Activated naive CD4-positive, alpha-beta T cell treated with anti-CD3 and anti-CD28 coated beads, Interleukin-2, amount 10 ng/mL, durations not matched to agents 7 days and 5 days (primary cell): ENCODE measurements around the gene ARMH3.

Source experiments
- CTCF ChIA-PET: fragments of 350-600 bp; sonication (Branson Sonifier 250); formaldehyde crosslinking; loops from one replicate; lab custom pipeline; 2021; ENCODE audit warnings: antibody characterized with exemption; lab: Charles Lee
- DNase-seq: peaks from one replicate; pipeline ENCODE4 v3.0.0-alpha.2; 2020
- H3K27ac Mint-ChIP-seq: one replicate; pipeline ENCODE4 v1.8.0; 2021; ENCODE audit warnings: mild to moderate bottlenecking, moderate library complexity, mixed read lengths
- H3K27me3 Mint-ChIP-seq: one replicate; pipeline ENCODE4 v1.8.0; 2021; ENCODE audit warnings: mild to moderate bottlenecking, mixed read lengths
- H3K36me3 Mint-ChIP-seq: one replicate; pipeline ENCODE4 v1.8.0; 2021; ENCODE audit warnings: mixed read lengths
- H3K4me1 Mint-ChIP-seq: one replicate; pipeline ENCODE4 v1.8.0; 2021; ENCODE audit warnings: mixed read lengths
- H3K4me3 Mint-ChIP-seq: one replicate; pipeline ENCODE4 v1.8.0; 2021; ENCODE audit warnings: mild to moderate bottlenecking, moderate library complexity, mixed read lengths
- H3K9me3 Mint-ChIP-seq: one replicate; pipeline ENCODE4 v1.8.0; 2021; ENCODE audit warnings: mixed read lengths

The ARMH3 gene

GRCh38 chr10:101960879-101961395 lies 95.0 kb downstream of the ARMH3 start:
- H3K27ac Mint-ChIP-seq, result no peak overlapping the region
- CTCF ChIA-PET, result interaction anchor here (0.6 kb wide), 1 partner anchor 77 kb away, joined by 3 read pairs; no protein-coding TSS in a partner anchor
- peaks cover 23% of the 10 kb centered on the region for H3K36me3 Mint-ChIP-seq

GRCh38 chr10:101959346-101959916 lies 96.5 kb downstream of the ARMH3 start:
- peaks cover 25% of the 10 kb centered on the region for H3K36me3 Mint-ChIP-seq
- no peak overlapping the region for H3K4me3 Mint-ChIP-seq
- CTCF ChIA-PET, result no interaction called here
- H3K27me3 Mint-ChIP-seq, result no peaks in the 10 kb centered on the region
- DNase-seq, result no peak
- H3K4me1 Mint-ChIP-seq, result no peaks in the 10 kb centered on the region
- H3K27ac Mint-ChIP-seq, result no peak overlapping the region
- H3K9me3 Mint-ChIP-seq, result no peaks in the 10 kb centered on the region

More at GRCh38 chr10:101960879-101961395, 95.0 kb downstream of the ARMH3 start:
- DNase-seq, result no peak
- Mint-ChIP-seq H3K27me3 (no peaks in the 10 kb centered on the region), H3K4me1 (peaks cover 2% of the 10 kb centered on the region), H3K4me3 (no peak overlapping the region), H3K9me3 (no peaks in the 10 kb centered on the region)

GRCh38 chr10:101958691-101959090 lies 97.3 kb downstream of the ARMH3 start:
- Mint-ChIP-seq H3K27ac (no peak overlapping the region), H3K9me3 (no peaks in the 10 kb centered on the region), H3K27me3 (no peaks in the 10 kb centered on the region), H3K36me3 (peaks cover 30% of the 10 kb centered on the region), H3K4me1 (no peaks in the 10 kb centered on the region), H3K4me3 (no peak overlapping the region)
- CTCF ChIA-PET, result interaction anchor here (1.0 to 1.4 kb wide), 3 partner anchors 31 to 51 kb away, joined by 3 to 4 read pairs (median 4); no protein-coding TSS in a partner anchor
- DNase-seq, result no peak

- DNase-seq, result no peak
- H3K4me1 Mint-ChIP-seq, result no peaks in the 10 kb centered on the region
- no peak overlapping the region for H3K27ac Mint-ChIP-seq
- H3K4me3 Mint-ChIP-seq, result no peak overlapping the region
- H3K9me3 Mint-ChIP-seq, result no peaks in the 10 kb centered on the region
- peaks cover 44% of the 10 kb centered on the region for H3K36me3 Mint-ChIP-seq
- CTCF ChIA-PET, result interaction anchor here (1.2 kb wide), 1 partner anchor 116 kb away, joined by 3 read pairs; no protein-coding TSS in a partner anchor
- H3K27me3 Mint-ChIP-seq, result no peaks in the 10 kb centered on the region
Observed at GRCh38 chr10:101956898-101957297, 99.1 kb downstream of the ARMH3 start.

- CTCF ChIA-PET, result interaction anchor here (0.7 kb wide), 1 partner anchor 54 kb away, joined by 3 read pairs; no protein-coding TSS in a partner anchor
- H3K4me3 Mint-ChIP-seq, result no peak overlapping the region
- H3K9me3 Mint-ChIP-seq, result no peaks in the 10 kb centered on the region
- H3K4me1 Mint-ChIP-seq, result no peaks in the 10 kb centered on the region
- H3K27ac Mint-ChIP-seq, result no peak overlapping the region
- H3K27me3 Mint-ChIP-seq, result no peaks in the 10 kb centered on the region
- no peak for DNase-seq
- H3K36me3 Mint-ChIP-seq, result peaks cover 47% of the 10 kb centered on the region
Observed at GRCh38 chr10:101956117-101956516, 99.9 kb downstream of the ARMH3 start.

- no peaks in the 10 kb centered on the region for H3K4me1 Mint-ChIP-seq
- no peaks in the 10 kb centered on the region for H3K27me3 Mint-ChIP-seq
- no peak overlapping the region for H3K27ac Mint-ChIP-seq
- peaks cover 13% of the 10 kb centered on the region for H3K9me3 Mint-ChIP-seq
- peaks cover 60% of the 10 kb centered on the region for H3K36me3 Mint-ChIP-seq
- DNase-seq, result no peak
- CTCF ChIA-PET, result no interaction called here
- no peak overlapping the region for H3K4me3 Mint-ChIP-seq
Observed at GRCh38 chr10:101952191-101952590, 103.8 kb downstream of the ARMH3 start.

GRCh38 chr10:101950213-101950612 lies 105.8 kb downstream of the ARMH3 start:
- DNase-seq, result no peak
- CTCF ChIA-PET, result no interaction called here
- Mint-ChIP-seq H3K4me1 (no peaks in the 10 kb centered on the region), H3K9me3 (peaks cover 13% of the 10 kb centered on the region), H3K27ac (no peak overlapping the region), H3K27me3 (no peaks in the 10 kb centered on the region), H3K4me3 (no peak overlapping the region), H3K36me3 (peaks cover 52% of the 10 kb centered on the region)

- Mint-ChIP-seq H3K4me1 (no peaks in the 10 kb centered on the region), H3K36me3 (peaks cover 35% of the 10 kb centered on the region), H3K4me3 (no peak overlapping the region), H3K9me3 (no peaks in the 10 kb centered on the region), H3K27ac (no peak overlapping the region), H3K27me3 (no peaks in the 10 kb centered on the region)
- no peak for DNase-seq
- CTCF ChIA-PET, result interaction anchor here (0.6 to 1.7 kb wide), 4 partner anchors 54 to 101 kb away, joined by 3 to 9 read pairs (median 4); no protein-coding TSS in a partner anchor
Observed at GRCh38 chr10:101941871-101942270, 114.1 kb downstream of the ARMH3 start.

GRCh38 chr10:101940916-101941315 lies 115.1 kb downstream of the ARMH3 start:
- no peak for DNase-seq
- H3K27ac Mint-ChIP-seq, result no peak overlapping the region
- no peak overlapping the region for H3K4me3 Mint-ChIP-seq
- H3K27me3 Mint-ChIP-seq, result no peaks in the 10 kb centered on the region
- no peaks in the 10 kb centered on the region for H3K9me3 Mint-ChIP-seq
- no peaks in the 10 kb centered on the region for H3K4me1 Mint-ChIP-seq
- peaks cover 31% of the 10 kb centered on the region for H3K36me3 Mint-ChIP-seq
- CTCF ChIA-PET, result interaction anchor here (1.4 to 1.7 kb wide), 2 partner anchors 69 to 100 kb away, joined by 5 to 9 read pairs; no protein-coding TSS in a partner anchor

- no peaks in the 10 kb centered on the region for H3K4me1 Mint-ChIP-seq
- H3K27ac Mint-ChIP-seq, result no peak overlapping the region
- H3K4me3 Mint-ChIP-seq, result no peak overlapping the region
- DNase-seq, result no peak
- peaks cover 32% of the 10 kb centered on the region for H3K36me3 Mint-ChIP-seq
- CTCF ChIA-PET, result interaction anchor here (0.9 kb wide), 1 partner anchor 196 kb away, joined by 3 read pairs; no protein-coding TSS in a partner anchor
- H3K9me3 Mint-ChIP-seq, result no peaks in the 10 kb centered on the region
- no peaks in the 10 kb centered on the region for H3K27me3 Mint-ChIP-seq
Observed at GRCh38 chr10:101939729-101940128, 116.2 kb downstream of the ARMH3 start.

GRCh38 chr10:101939008-101939648 lies 116.8 kb downstream of the ARMH3 start:
- CTCF ChIA-PET, result interaction anchor here (0.6 to 0.9 kb wide), 2 partner anchors 11 to 195 kb away, joined by 3 read pairs; no protein-coding TSS in a partner anchor
- no peak for DNase-seq
- Mint-ChIP-seq H3K27ac (no peak overlapping the region), H3K27me3 (no peaks in the 10 kb centered on the region), H3K4me1 (no peaks in the 10 kb centered on the region), H3K36me3 (peaks cover 32% of the 10 kb centered on the region), H3K9me3 (no peaks in the 10 kb centered on the region), H3K4me3 (no peak overlapping the region)

GRCh38 chr10:101938305-101939007 lies 117.5 kb downstream of the ARMH3 start:
- Mint-ChIP-seq H3K4me3 (no peak overlapping the region), H3K27me3 (no peaks in the 10 kb centered on the region), H3K9me3 (no peaks in the 10 kb centered on the region), H3K36me3 (peaks cover 33% of the 10 kb centered on the region), H3K27ac (no peak overlapping the region), H3K4me1 (no peaks in the 10 kb centered on the region)
- DNase-seq, result no peak
- CTCF ChIA-PET, result no interaction called here

GRCh38 chr10:101935431-101935830 lies 120.5 kb downstream of the ARMH3 start:
- H3K27me3 Mint-ChIP-seq, result no peaks in the 10 kb centered on the region
- peaks cover 29% of the 10 kb centered on the region for H3K36me3 Mint-ChIP-seq
- DNase-seq, result no peak
- no peaks in the 10 kb centered on the region for H3K9me3 Mint-ChIP-seq
- no peak overlapping the region for H3K27ac Mint-ChIP-seq
- H3K4me3 Mint-ChIP-seq, result no peak overlapping the region
- H3K4me1 Mint-ChIP-seq, result no peaks in the 10 kb centered on the region
- CTCF ChIA-PET, result no interaction called here

- Mint-ChIP-seq H3K4me3 (no peak overlapping the region), H3K9me3 (no peaks in the 10 kb centered on the region), H3K4me1 (no peaks in the 10 kb centered on the region), H3K27ac (no peak overlapping the region), H3K27me3 (no peaks in the 10 kb centered on the region), H3K36me3 (peaks cover 25% of the 10 kb centered on the region)
- CTCF ChIA-PET, result no interaction called here
- no peak for DNase-seq
Observed at GRCh38 chr10:101934686-101935305, 121.2 kb downstream of the ARMH3 start.
